GM19025 (cell line): ENCODE results near the gene SETD3.

Experiments used
- ATAC-seq: cut with Tn5 transposase; IDR thresholded peaks from one replicate; pipeline ENCODE4 v1.9.1; 2021; ENCODE audit warnings: mild to moderate bottlenecking, low read depth, moderate library complexity; ENCODE audit not compliant: unreplicated experiment

The SETD3 gene

DNA sequence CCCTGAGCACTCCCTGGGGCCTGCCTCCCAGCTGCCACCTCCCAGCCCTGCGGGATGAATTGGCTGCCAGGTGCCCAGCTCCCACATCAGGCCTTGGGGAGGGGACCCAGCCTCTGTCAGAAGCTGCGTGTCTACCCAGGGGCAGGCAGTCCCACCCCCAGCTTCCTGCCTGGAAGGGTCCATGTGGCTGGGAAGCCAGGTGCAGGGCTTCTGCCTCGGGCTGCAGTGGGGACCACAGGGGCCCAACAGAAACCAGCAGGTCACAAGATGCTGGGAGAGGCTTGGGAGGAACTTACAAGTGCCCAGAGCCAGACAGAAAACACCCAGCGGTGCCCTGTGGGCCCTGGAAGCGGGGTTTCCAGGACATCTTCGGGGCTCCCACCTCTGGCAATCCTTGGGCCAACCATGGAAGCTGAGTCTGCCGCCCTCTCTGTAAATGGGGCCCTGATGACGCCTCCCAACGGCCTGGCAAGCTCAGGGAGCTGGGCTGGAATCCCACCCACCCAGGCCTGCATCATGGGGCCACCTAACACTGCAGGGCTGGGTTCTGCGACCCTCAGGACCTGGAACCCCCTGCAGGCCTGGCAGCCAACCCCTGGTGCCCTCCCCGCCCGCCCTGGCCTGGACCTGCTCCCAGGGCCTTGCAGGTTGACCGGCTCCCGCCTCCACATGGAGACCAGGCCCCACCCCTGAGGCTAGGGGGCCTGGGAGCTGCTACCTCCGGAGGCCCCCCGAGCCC is 37.2 kb upstream of the SETD3 start:
- no peak for ATAC-seq

DNA sequence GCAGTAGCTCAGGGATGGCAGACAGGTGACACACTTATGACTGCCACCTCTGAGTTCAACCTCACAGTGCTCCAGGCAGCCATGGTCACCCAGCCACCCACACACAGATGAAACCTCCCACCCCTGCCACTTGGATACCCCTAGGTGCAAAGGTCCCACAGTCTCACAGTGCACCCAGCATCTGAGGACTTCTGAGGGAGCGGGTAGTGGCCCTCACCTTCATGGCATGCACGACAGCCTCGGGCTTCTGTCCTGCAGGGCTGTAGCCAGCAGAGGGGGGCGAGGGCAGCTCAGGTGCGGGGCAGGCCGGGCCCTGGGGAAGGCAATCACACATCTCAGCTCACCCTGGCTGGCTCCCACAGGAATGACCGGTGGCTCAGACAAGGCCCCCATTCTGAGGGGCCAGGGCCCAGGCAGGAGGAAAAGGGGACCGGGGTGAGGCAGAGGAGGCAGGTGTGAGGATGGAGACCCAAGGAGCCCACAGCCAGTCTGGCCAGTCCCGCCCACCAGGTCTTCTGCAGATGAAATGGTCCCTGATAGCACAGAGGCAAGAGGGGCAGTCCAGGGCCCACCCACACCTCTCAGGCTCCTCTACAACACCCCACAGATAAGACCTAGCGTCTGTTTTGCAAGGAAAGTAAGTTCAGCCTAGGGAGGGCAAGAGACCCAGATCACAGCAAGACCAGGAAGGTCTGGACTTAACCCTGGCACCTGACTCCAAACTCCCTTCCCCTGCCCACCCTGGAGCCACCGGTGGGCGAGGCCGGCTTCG is 36.4 kb upstream of the SETD3 start:
- no peak for ATAC-seq

DNA sequence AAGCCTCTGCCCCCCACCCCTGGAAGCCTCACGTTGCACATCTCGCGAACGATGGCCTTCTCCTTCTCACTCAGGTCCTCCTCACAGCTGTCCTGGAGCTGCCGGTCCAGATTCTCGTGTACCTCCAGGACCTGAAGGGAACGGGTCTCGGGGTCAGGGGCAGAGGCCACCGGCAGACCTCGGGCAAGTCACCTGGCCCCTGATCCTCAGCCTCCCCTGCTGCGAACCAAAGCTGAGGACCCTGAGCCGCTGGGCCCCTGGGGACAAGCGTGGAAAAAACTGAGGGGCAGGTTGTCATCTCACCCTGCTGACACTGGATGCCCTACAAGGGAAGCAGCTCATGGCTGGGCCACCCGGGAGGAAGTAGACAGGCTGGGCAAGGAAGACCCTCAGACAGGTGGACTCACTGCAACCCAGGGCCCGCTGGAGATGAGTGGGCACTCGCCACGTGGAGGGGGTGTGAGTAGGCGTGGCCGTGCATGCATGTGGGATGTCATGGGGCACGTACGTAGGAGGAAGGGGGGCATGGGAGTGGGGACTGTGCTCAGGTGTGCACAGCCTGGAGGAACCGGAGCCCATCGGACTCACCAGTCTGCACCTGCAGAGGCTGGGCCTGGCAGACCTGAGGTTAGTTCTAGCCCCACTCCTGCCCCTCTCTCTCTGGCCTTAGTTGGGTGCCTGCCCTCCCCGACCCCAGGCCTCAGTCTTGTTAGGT is 35.7 kb upstream of the SETD3 start:
- ATAC-seq = no peak

DNA sequence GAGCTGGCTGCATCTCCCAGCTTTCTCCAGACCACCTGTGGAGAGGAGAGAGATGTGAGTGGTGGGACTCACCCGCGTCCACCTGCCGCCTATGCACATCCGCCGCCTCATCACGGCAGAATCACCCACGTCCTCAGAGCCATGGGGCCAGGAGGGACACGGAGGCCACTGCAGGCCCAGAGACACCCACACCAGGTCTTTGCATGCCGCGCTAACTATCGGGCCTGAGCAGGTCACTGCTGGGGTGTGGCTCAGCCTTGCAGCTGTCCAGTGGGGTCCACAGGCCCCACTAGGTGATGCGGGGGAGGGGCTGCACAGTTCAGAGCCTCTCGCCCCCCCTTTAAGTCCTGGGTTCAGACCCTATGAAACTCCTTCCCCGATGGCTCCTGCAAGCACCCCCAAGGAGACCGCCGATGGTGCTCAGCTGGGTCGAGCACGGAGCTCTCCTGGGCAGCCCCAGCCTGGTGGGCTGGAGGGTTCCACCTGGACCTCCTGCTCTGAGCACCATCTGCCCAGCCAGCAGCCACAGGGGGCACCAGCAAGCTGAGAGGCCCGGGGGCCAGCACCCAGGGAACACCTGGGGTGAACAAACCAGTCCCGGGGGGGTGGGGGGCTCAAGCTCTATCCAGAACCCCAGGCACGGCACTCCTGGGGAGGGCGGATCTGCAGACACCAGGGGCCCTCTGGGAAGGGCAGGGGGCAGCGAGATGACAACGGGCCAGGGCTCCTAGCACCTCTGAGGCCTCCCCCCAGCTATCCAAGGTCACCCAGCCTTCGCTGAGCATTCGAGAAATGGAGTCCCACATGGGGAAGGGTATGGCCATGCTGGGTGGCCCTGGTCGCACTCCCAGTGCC is 34.9 kb upstream of the SETD3 start:
- no peak for ATAC-seq

DNA sequence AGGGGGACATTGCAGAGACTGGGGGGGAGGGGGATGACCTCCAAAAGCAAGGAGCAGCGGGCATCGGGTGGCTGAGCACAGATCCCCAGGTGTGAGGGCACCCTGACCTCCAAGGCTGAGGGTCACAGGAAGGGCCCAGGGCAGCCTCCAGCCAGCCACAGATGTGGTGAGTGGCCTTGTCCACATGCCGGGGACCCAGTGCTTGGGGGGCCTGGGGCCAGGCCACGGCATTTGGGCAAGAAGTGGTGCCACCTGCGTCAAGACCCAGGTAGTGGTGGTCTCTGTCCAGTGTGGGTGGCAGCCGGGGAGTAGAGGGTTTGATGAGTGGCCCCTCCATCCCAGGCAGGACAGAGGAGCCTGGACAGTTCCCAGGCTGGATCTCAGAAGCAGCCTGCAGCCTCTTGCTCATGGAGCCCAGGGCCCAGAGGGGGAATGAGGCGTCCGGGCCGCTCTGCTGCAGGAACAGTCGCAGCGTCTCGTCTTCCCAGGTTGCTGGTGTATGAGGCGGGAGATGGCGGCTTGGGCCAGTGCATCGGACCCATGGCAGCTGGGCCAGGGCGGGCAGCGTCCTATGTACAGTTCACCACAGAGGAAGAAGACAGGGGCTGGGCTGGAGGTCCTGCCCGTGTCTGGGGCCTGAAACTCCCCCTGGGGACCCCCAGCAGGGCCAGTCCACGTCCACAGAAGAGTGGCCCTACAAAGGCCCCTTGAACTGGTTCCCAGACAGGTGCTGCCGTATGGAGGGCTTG is 34.1 kb upstream of the SETD3 start:
- ATAC-seq = no peak

DNA sequence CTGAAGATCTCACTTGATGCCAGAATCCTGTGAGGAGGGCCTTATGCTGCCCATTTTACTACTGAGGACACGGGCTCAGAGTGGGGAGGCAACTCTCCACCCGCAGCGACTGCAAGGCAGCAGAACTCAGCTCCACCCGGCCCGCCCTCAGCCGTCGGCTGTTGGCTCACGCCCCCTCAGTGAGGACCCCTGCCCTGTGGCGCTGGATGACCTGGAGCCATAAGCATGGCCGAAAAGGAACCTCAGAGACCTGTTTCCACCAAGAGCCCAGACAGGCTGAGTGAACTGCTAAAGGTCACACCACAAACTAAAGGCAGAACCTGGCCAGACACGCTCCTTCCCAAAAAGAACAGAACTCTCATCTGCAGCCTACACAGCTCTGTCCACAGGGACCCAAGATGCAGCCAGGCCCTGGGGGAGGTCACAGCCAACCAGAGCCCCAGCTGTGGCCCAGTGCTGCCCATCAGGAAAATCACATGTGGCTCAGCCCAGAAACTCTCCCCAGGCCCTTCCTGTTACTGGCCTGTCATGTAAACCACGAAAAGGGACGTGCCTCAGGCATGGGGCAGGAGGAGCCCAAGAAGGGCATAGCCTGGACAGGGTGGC is 33.4 kb upstream of the SETD3 start:
- no peak for ATAC-seq

DNA sequence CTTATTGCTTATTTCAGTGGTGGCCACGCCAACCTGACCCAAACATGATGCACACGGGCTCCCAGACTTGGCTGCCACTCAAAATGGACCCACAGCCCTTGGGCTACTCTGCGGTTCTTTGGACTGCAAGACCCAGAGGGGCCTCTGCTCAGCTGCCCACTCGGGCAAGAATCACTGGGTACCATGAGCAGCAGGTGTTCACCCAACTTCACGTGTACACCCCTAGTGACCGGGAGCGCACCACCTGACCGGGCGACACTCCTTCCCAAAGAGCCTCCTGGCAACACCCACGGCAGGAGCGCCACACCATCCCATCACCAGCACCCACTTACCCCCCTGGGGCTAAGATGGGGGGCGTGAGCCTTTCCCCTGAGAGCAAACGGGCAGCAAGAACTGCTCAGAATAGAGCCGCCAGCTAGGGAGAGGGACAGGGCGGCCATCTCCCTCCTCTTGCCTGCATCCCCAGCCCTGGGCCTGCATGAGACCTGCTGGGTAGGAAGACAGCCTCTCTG is 32.6 kb upstream of the SETD3 start:
- ATAC-seq = no peak

DNA sequence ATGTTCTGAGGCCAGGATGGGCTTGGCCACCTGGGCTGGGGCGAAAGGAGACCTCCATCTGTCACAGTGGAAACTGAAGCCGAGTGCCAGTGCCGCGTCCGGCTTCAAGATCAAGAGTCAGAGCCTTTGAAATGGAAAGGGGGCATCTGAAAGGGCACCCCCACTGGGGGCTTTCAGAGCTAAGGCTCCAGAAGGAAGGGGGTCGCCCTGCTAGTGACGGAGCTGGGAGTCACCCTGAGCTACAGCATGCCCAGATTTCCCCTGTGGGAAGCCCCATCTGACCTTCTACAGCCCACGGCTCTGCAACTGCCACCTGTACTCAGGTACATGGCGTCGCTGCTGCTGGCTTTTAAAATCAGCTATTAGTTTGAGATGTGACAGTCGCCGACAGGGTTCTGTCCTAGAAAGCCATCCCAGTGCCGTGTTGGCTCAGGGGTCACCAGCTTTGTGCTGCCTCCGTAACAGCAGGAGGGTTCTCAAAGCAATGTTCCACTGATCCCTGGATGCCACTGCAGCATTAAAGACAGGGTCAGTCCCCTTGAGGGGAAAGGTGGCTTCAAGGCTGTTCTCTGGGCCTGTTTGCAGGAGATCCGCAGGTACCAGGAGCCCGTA is 32.0 kb upstream of the SETD3 start:
- no peak for ATAC-seq

DNA sequence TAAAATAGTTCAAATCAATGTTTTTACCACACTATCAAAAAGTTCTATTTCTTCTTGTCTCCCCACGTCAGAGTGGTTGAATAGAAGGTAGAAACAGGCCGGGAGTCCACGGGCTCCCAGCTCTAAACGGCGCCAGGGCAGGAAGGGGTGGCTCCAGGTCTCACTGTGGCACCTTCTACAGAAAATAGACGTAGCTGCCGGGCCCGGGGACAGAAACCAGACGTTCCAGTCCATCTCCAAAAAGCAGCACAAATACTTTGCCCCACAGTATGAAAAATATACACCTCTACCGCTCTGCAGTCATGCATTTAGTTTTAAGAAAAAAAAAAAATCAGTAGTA is 31.4 kb upstream of the SETD3 start:
- no peak for ATAC-seq

DNA sequence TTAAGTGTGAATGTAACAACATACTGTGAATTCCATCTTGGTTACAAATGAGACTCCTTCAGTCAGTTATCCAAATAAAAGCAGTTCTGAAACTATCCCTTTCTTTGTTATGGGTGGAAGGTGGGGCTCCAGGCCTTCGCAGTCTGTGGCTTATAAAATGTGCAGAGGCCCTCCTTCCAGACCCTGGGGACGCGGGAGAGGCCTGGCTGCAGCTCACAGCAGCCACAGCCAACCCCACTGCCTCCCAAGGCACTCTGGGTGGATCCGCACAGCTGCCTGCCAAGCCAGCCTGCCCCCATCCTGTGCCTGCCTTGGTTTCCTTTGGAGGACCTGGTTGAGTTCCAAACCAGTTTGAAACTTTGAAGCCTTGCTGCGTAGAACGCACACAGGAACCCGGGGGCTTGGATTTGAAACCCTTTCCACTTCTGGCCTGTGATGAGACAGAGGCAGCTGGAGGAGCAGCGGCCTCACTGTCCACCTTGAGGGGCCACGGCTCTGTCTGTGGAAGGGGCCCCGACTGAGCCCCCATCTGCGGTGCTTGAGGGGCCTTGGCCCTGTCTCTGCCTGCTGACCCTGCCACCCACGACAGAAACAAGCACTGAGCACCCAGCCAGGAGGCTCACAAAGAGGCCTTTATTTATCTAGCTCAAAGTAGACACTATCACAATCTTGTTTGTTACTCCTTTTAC is 30.9 kb upstream of the SETD3 start:
- ATAC-seq = no peak

DNA sequence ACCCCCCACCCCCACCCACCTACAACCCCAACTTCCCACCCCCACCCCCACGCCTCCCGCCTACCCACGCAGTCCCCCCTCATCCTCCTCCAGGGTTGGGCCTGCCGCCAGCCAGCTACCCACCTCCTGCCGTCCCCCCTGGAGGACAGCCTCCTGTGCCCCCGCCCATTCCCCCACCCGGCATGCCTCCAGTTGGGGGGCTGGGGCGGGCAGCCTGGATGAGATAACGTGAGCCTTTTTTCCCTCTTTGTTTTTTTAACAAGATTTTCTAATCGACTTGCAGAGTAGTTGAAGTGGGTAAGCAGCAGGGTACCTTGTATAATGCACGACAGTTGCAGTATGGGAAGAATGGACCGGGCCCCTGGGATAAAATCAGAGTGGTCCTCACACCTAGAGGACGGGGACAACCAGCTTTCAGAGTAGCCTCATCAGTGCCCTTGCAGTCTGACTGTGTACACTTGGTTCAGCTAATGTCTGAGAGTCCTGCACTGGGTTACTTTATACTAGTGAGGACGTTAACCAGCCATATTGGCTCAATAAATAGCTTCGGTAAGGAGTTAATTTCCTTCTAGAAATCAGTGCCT is 30.0 kb upstream of the SETD3 start:
- no peak for ATAC-seq

DNA sequence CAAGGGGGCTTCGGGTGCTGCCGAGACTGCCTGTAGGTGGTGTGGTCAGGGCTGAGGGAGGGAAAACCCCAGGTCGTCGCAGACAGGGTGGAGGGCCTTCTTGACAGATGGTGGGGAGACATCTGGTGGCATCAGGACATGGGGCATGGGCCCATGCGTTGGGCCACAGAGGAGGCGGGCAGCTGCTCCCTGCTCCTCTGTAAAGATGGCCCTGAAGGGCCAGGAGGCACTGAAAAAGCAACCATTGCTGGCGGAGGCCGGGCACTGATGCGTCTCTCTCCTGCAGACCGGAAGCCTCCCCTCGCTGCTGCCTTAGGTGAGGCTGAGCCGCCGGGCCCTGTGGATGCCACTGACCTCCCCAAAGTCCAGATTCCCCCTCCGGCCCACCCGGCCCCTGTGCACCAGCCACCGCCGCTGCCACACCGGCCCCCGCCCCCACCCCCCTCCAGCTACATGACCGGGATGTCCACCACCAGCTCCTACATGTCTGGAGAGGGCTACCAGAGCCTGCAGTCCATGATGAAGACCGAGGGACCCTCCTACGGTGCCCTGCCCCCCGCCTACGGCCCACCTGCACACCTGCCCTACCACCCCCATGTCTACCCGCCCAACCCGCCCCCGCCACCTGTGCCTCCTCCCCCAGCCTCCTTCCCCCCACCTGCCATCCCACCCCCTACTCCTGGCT is 29.4 kb upstream of the SETD3 start:
- no peak for ATAC-seq

DNA sequence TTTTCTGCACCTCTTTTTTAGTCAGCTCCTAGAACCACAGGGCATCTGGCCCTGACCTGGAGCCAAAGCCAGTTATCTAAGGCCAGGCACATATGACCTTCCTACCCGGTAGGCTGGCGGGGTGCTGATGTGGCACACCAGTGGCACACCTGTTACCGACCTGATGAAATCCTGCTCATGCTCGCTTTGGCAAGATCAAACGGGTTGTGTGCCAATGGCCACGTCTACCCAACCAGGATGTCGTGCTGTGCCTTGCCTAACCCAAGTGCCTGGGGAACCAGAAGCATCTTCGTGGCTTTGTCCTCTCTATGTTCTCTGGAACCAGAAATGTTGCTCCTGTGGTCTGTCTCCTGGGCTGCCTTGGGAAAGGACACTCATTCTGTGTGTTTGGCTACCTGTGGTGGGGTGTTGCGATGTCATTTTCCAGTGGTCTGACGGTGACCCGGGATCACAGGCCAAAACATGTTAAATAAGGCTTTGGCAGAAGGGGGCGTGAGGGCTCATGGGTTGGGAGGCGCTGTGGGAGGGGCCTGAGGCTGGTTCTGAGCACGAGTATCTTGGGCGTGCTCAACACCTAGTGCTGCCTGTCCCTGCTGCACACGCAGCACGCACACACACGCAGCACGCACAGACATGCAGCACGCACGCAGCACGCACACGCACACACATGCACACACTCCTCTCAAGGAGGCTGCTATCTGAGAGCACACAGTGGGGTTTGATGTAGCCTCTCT is 28.4 kb upstream of the SETD3 start:
- no peak for ATAC-seq

DNA sequence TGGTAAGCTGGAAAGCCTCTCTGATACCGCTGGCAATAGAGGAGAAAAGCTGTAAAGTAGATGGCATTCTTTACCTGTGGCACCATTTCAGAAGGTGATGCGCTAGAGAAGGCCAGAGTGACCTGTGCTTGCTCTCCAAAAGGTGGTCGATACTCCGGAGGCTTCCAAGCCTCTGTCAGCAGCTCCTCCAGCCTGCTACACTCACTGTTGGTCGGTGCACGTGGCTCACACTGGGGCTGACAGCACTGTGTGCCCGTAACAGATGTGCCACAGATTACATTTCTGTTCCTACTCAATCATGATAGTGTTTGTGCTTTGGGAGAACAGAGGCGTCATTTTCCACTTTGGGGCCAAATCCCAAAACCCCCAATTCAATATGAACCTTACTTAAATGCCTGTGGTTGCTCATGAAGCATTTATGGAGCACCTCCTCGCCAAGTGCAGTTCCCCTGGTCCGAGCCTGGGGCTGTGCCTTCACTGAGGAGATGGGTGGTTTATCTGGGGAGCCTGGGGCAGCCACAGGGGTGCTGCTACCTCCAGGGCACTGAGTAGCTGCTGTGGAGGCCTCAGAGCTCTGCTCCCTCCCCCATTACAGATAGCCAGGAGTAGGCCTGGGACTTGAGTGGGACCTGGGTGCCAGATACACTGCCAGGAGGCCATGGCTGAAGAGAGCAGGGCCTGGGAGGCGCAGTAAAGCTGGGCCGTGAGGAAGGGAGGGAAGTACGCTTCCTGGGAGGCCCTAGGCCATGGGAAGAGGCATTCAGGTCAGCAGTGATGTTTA is 27.4 kb upstream of the SETD3 start:
- no peak for ATAC-seq

DNA sequence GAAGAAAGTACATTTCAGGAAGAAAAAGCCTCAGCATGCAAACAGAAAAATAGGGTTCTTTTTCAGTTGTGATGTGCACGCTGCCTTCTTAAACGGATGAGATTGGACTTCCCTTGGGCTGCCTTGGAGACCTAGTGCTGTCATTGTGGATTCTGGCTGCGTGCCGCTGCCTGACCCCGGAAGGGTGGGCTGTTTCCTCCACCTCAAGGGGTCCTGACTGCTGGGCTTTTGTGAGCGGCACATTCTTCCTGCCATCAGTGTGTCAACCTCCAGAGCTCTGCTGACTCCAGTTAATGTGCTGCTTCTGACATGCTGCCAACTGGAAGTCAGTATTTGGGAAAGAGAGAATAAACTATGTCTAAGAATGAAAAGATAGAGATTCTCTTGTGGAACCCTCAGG is 25.6 kb upstream of the SETD3 start:
- no peak for ATAC-seq

DNA sequence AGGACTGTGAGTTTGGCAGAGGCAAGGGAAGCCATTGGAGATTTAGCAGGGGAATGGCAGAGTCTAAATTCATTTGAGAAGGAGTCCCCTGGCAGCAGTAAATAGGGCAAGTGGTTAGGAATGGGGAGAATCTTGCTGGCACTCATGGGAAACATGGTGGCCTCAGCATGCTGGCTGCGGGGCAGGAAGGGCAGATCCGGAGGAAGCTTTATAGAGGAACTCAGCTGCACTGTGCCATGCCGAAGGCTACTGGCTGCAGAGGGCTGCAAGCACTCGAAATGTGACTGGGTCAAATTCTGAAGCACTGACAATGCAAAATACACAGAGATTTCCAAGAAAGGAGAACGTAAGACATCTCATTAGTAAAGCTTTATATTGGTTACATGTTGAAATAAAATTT is 24.4 kb upstream of the SETD3 start:
- no peak for ATAC-seq
